ENCODE data around the gene CFAP45.

Gene CFAP45

GRCh38 chr1:159936273-159936904, 36.4 kb upstream of the CFAP45 start:
- no peak for DNase-seq

- no peak for DNase-seq
Measured at GRCh38 chr1:159935719-159936272, 35.8 kb upstream of the CFAP45 start.

- no peak for DNase-seq
Measured at GRCh38 chr1:159935305-159935704, 35.3 kb upstream of the CFAP45 start.

- no peak for DNase-seq
Measured at GRCh38 chr1:159934136-159935039, 34.4 kb upstream of the CFAP45 start.

GRCh38 chr1:159933347-159933746, 33.4 kb upstream of the CFAP45 start:
- DNase-seq = no peak

- DNase-seq = no peak
Measured at GRCh38 chr1:159932296-159933285, 32.6 kb upstream of the CFAP45 start.

GRCh38 chr1:159931795-159932173, 31.8 kb upstream of the CFAP45 start:
- DNase-seq = no peak

GRCh38 chr1:159931101-159931794, 31.3 kb upstream of the CFAP45 start:
- DNase-seq = no peak

- no peak for DNase-seq
Measured at GRCh38 chr1:159930634-159931033, 30.7 kb upstream of the CFAP45 start.

- no peak for DNase-seq
Measured at GRCh38 chr1:159930216-159930615, 30.3 kb upstream of the CFAP45 start.

GRCh38 chr1:159929155-159930051, 29.4 kb upstream of the CFAP45 start:
- DNase-seq = no peak

- no peak for DNase-seq
Measured at GRCh38 chr1:159928491-159929050, 28.6 kb upstream of the CFAP45 start.

GRCh38 chr1:159927849-159928431, 28.0 kb upstream of the CFAP45 start:
- no peak for DNase-seq

GRCh38 chr1:159927211-159927848, 27.4 kb upstream of the CFAP45 start:
- DNase-seq = no peak

- DNase-seq = no peak
Measured at GRCh38 chr1:159925719-159926078, 25.7 kb upstream of the CFAP45 start.

- DNase-seq = no peak
Measured at GRCh38 chr1:159924791-159925718, 25.1 kb upstream of the CFAP45 start, which contains the start of gene TAGLN2. TSS of gene TAGLN2 (minus strand) at chr1:159925507. CDS start at chr1:159920509, 4,998 bp downstream.

GRCh38 chr1:159924025-159924790, 24.2 kb upstream of the CFAP45 start:
- peak in 1 of 2 experiments; percentile 24 for DNase-seq

All from SHP77 (cell line).